AG04449 (cell line): ENCODE measurements around the gene GPER1.

Experiments
- CTCF ChIA-PET: fragments of 350-600 bp; formaldehyde crosslinking; extraction: SDS; loops from one replicate; lab custom pipeline; 2021; ENCODE audit warnings: antibody characterized with exemption; lab: Yijun Ruan, JAX
- POLR2A ChIA-PET: fragments of 400-600, 350-600 bp; formaldehyde crosslinking; extraction: SDS; loops from one replicate; lab custom pipeline; 2020; ENCODE audit warnings: antibody characterized with exemption, inconsistent platforms; lab: Yijun Ruan, JAX
- DNase-seq: peaks from one replicate; pipeline ENCODE4 v3.0.0-alpha.2; 2010; ENCODE audit warnings: low read depth, low spot score
- H3K4me3 ChIP-seq: 2 replicates; pipeline ENCODE4 v1.5.1; 2011; ENCODE audit warnings: low read depth, mild to moderate bottlenecking, control low read depth, low read length
- TF ChIP-seq, protein P1 (sequence below): IDR thresholded peaks from one replicate; pipeline ENCODE4 v1.5.1; 2011; ENCODE audit warnings: mild to moderate bottlenecking, moderate library complexity, low read length, control low read depth, inconsistent platforms; ENCODE audit not compliant: insufficient read depth; ENCODE audit errors: missing control alignments

The GPER1 gene

GRCh38 chr7:1106063-1106792 is 18.3 kb downstream of the GPER1 start:
- no peak overlapping the region for H3K4me3 ChIP-seq
- TF ChIP-seq, protein P1, sequence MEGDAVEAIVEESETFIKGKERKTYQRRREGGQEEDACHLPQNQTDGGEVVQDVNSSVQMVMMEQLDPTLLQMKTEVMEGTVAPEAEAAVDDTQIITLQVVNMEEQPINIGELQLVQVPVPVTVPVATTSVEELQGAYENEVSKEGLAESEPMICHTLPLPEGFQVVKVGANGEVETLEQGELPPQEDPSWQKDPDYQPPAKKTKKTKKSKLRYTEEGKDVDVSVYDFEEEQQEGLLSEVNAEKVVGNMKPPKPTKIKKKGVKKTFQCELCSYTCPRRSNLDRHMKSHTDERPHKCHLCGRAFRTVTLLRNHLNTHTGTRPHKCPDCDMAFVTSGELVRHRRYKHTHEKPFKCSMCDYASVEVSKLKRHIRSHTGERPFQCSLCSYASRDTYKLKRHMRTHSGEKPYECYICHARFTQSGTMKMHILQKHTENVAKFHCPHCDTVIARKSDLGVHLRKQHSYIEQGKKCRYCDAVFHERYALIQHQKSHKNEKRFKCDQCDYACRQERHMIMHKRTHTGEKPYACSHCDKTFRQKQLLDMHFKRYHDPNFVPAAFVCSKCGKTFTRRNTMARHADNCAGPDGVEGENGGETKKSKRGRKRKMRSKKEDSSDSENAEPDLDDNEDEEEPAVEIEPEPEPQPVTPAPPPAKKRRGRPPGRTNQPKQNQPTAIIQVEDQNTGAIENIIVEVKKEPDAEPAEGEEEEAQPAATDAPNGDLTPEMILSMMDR, result no peak
- CTCF ChIA-PET, result interaction anchor here (0.8 to 4.5 kb wide), 2 partner anchors 20 to 41 kb away, joined by 3 to 12 read pairs; no protein-coding TSS in a partner anchor
- no peak for DNase-seq
- POLR2A ChIA-PET, result no interaction called here

DNA sequence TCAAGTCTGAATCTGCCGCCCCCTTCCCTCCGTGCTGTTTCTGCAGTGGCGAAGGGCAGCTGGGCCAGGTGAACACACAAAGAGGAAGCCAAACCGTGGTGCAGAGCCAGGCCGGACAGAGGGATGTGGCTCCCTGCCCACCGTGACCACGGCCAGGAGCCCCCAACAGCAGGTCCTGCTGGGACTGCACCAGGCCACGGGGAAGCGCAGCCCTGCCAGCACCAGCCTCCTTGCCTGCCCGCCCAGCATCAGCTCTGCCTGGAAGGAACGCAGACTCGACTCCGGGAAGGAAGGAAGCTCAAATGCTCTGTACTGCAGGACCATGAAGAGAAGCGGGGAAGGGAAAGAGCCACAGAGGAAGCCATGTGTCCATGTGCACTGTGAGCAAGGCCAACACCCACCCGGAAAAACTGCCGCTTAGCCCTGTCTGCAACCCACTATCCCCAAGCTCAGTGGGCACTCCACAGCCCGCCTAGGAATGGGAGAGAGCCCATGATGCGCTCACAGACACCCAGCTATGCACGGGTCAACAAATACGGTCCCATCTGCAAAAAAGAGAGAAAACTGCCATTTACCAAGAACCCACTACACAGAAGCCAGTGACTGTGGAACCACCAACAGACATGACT is 19.0 kb downstream of the GPER1 start:
- DNase-seq, result no peak
- ChIA-PET POLR2A (no interaction called here), CTCF (interaction anchor here (0.8 to 4.5 kb wide), 2 partner anchors 21 to 41 kb away, joined by 3 to 12 read pairs; no protein-coding TSS in a partner anchor)
- no peak overlapping the region for H3K4me3 ChIP-seq
- TF ChIP-seq, protein P1, result no peak

DNA sequence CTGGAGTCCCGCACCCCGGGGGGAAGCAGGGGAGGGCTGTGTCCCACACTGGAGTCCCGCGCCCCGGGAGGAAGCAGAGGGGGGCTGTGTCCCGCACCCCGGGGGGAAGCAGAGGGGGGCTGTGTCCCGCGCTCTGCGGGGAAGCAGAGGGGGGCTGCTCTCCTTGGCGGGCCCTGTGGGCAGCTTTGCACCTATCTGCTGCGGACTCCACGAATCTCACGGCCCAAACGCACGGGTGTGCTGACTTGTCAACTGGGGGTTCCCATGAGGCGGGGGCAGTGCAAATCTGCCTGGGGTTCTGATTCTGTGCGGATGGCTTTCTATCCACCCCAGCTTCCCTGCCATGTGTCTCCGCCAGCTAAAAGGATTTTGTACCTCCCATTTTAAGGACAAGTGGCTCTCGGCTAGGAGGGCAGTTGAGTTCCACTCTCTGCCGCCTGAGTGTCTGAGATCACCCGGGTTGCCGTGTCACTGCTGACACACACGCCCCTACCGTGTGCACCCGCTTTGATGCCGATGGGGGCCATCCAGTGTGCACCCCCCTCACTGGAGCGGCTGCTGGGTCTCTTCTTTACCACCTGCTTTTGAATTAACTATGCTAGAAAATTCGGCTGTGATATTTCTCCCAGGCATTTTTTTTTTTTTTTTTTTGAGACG is 20.5 kb downstream of the GPER1 start:
- no peak for DNase-seq
- CTCF ChIA-PET, result no interaction called here
- no peak overlapping the region for H3K4me3 ChIP-seq
- POLR2A ChIA-PET, result no interaction called here
- TF ChIP-seq, protein P1, result no peak

GRCh38 chr7:1109581-1110310 is 21.8 kb downstream of the GPER1 start:
- DNase-seq, result no peak
- POLR2A ChIA-PET, result no interaction called here
- CTCF ChIA-PET, result interaction anchor here (1.0 kb wide), 1 partner anchor 14 kb away, joined by 4 read pairs; no protein-coding TSS in a partner anchor
- no peak overlapping the region for H3K4me3 ChIP-seq
- TF ChIP-seq, protein P1, result no peak

DNA sequence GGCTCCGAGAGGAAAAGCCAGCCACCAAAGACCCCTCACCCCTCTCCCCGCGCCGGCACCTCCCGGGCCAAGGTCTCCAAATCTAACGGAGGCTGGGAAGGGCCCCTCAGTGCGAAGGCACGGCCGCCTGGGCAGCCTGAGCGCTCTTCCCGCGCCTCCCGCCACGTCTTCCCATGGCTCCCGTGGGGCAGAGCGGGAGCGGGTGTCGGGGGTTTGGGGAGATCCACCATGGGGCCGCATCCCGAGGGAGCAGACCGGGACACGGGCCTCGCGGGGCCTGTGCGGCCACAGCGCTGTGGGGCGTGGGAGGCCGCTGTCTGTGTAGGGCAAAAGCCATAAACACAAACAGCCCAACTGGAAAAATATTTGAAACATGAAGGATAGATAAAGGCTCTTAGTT is 22.4 kb downstream of the GPER1 start:
- TF ChIP-seq, protein P1, result no peak
- CTCF ChIA-PET, result no interaction called here
- H3K4me3 ChIP-seq, result no peak overlapping the region
- DNase-seq, result no peak
- POLR2A ChIA-PET, result no interaction called here
